Hepatic stellate cell (primary cell): Measurements from ENCODE around the gene NIM1K.
A peak's percentile ranks its signal among the peaks of the same experiment; 100 is the strongest.
"Not testable (repeated sequence)": the region's sequence is repeated elsewhere in the genome, so short reads cannot be mapped to it uniquely, and the experiment has no call there.

Experiments used
- DNase-seq: peaks from one replicate; pipeline ENCODE4 v3.0.0; 2011; ENCODE audit warnings: low spot score

Gene NIM1K

DNA sequence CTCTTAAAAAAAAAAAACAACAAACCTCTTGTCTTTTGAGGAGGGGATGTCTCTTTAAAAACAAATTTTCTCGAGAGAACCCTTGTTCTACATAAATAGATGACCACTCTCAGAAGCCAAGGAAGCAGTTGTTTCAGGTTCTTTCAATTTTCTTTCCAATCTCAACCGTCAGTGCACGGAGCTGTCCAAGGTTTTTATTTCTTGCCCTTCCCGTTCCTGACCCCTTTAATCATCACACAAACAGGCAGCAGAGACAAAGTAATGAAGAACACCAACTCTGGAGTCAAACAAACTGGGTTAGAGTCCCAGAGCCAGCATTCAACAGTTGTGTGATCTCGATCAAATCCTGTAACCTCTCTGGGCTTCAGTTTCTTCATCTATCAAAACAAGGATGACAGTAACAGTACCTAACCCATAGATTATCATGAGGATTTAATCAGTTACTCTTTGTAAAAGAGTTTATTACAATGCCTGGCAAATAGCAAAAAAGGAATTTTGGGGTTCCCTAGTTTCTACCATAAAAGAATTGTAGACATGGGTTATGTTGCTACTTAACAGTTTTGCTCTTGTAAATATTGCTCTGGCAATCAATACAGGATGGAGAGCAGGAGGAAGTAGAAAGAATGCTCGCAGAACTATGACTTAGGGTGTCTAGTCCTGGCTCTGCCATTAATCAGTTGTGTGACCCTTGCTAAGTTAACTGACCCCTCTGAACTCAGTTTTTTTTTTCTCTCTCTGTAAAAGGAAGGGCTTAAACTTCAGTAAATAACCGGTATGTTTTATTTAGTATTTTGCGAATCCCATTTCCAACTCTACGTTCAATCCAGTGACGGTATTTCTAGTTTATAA lies 1.0 kb upstream of the NIM1K start:
- peak; percentile 27 for DNase-seq

DNA sequence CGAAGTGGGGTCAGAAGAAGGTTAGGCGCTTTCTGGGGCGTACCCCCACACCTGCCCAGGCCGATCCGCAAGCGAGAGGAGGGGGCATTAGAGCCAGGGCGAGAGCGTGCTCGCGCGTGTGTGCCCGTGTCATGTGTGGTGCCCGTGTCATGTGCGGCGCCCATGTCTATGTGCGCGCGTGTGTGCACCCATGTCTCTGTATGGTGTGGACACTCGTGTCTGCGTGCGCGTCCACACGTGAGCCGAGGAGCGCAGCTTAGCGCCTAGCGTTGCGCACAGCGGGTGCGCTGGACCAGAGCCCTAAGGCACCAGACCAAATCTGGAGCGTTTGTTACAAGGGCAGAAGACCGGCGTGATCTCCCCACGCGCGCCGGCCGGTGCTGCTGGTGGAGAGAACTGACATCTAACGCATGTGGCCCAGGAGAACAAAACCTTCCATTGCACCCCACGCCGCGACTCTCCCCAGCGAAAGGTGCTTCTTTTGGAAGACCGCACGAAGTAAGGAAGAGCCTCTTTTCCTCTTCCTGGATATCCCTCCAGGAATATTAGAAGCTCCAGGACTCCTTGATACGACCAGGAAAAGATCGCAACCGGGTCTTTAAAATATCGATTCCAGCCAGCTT lies 644 bp downstream of the NIM1K start:
- peak; percentile 24 for DNase-seq

DNA sequence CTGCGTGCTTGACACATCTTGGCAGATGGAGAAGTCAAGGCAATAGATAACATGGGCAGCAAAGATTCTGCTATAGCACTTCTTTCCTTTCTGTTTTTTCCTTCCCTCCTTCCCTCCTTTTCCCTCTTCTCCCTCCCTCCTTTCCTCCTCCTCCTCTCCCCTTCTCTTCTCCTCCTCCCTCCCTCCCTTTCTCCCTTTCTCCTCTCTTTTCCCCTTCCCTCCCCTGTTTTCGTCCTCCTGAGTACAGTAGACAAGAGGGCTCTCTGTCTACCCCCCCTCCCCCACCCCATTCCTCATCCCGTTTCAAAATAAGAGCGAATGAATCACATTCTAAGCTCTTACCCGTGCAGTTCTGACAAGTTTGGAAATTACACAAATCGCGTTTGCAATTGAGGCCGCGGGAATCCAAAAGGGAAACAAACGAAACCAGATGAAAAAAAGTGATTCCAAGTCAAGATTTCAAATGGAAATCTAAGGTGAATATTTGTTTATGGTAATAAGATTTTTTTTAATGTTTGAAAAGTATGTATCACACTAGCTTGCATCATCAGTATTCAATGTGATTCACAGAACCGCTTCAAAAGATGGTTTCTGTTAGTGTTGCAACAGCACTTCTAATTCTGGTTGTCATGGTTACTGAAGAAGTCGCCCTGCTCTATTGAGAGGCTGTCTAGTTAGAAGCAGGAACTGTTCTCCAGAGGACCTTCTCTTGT lies 1.3 kb downstream of the NIM1K start:
- DNase-seq, result peak; percentile 88

DNA sequence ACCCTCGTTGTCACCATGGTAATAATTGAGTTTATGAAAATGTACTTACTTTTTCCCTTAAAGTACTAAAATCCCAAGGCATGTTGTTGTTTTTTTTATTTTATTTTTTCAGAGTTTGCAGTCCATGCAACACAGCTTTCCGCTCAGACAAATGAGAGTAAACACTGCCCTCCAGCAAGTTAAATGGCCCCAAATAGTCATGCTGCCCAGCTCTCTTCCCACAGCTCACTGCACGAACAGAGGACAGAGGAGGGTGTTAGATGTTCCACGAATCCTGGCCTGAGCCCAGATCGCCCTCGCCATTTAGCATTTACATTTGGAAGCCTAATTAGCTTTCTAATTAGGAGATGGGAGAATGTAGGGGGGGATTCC lies 1.9 kb downstream of the NIM1K start:
- no peak for DNase-seq

DNA sequence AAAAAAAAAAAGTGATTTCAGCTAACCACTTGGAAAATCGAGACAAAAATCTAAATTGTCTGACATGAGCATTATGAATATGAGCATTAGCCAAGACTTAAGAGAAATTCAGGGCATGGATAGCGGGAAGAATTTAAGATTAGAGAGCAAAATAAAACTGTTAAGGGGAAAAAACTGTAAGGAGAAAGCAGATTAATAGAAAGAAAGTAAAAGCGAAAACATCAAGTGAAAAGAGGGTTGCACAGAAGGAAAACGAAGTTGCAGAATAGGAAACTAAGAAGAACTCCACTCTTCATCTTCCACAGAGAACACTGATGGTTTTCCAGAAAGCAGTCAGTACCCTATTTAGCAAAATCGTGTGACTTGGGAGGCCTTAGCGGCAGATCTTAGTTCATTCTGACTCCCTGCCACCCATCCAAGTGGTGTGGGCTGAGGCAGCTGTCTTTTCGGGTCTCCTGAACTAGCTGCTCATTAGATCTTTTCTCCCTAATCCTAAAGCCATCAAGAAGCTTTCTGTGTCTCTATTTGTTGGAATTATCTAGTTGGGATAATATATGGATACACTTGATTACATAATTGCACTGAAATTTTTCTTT lies 3.7 kb downstream of the NIM1K start:
- DNase-seq, result no peak

DNA sequence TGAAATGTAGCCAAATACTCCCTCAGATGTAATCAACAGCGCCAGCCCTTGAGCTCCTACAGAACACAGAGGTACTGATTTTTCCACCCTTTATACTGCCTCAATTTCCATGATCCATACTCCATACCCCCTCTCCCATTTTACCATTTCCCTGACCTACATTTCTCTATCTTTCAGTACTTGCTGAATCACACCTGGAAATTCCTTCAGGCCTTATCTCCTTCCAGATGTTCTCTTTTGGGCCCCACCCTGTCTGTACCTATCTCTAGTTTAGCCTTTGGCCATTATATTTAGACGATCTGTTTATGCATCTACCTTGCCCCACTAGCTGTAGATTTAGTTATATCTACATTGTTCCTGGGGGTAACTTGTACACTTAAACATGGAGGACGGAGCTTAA lies 5.5 kb downstream of the NIM1K start:
- no peak for DNase-seq

DNA sequence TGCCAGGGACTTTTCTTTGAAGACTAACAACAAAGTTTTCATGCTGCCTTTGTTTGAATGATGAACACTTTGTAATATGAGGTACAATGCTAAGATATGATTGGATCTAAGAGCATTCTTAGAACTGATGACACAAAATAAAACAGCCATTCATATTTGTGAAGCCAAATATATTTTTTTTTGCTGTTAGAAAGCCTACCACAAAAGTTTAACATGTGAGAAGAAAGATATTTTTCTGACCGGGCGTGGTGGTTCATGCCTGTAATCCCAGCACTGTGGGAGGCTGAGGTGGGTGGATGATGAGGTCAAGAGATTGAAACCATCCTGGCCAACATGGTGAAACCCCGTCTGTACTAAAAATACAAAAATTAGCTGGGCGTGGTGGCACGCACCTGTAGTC lies 9.4 kb downstream of the NIM1K start:
- DNase-seq, result not testable (repeated sequence)

DNA sequence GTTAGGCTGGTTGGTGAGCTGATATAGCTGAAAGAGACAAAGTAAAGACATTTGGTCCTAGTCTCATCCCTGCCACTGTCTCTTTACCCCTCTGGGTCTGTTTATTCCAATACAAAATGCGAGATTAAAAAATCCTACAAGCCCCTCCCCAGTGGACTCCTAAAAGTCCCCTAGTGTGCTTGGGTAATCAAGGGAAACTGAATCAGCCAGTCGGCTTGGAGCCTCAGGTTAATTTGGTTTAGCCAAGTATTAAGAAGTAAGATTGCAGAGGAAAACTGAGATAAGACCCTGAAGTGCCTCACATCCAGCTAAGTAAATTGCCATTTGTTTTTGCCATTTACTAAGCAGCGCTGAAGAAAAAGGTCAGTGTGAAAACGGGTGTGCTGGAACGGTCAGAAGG lies 10.4 kb downstream of the NIM1K start:
- DNase-seq, result no peak

DNA sequence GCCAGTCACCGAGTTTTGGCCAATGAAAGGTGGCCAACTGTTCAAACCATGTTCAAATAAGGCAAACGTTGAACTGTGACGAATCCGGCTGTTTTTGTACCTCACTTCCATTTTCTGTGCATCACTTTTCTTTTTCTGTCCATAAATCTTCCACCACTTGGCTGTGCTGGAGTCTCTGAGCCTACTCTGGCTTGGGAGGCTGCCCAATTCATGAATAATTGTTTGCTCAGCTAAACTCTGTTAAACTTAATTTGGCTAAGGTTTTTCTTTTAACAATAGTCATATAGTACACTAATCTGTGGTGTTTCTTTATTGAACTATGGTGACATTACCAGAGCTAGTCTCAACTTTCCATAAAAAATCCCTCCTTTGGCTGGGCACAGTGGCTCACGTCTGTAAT lies 11.3 kb downstream of the NIM1K start:
- DNase-seq, result no peak

DNA sequence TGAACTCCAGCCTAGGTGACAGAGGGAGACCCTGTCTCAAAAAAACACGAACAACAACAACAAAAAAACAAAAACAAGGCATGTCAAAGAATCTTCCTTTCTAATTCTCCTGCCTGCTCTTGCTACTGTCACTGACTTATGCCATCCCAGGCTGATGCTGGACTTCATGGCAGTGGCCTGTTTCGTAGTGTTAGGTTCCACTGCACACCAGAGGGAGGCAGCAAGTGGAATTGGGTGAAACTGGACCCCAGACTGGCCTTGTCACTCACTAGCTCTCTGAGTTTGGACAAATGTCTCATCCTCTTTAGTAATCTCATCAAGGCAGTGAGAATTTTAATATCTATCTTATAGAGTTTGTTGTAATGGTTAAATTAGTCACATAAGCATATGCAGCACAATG lies 12.9 kb downstream of the NIM1K start:
- DNase-seq, result no peak

DNA sequence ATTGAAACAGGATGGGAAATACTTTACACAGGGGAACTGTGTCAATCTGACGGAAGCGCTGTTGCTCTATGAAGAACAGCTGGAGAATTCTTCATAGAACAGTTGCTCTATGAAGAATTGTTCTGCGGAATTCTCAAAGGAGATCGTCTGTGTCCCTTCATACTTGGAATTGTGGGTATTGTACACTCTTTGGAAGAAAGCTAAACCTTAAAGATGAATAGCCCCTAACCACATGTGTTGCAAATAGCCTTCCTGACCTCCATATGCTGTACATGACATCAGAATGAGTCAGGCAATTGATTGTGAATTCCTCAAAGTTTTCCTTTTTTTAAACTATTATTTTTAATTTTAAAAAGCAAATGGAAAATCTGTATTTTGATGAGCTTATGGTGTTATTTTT lies 15.6 kb downstream of the NIM1K start:
- DNase-seq, result no peak

DNA sequence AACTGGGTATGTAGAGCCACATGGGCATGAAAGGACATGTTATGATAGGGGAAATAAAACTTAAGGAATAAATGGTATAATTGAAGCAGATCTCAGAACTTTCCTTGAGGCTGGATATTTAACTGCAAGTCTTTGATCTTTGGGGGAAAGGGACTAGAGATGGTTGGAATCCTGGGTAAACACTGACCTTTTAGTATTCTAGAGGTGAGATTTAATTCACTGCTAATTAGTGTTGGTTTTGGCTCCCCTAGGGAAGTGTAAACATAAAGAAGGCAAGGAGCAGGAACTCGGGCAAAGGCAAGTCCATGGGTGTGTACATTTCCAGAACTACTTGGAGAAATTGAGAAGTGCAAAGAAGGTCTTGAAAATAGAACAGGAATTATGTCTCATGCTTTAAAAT lies 16.6 kb downstream of the NIM1K start:
- DNase-seq, result no peak

DNA sequence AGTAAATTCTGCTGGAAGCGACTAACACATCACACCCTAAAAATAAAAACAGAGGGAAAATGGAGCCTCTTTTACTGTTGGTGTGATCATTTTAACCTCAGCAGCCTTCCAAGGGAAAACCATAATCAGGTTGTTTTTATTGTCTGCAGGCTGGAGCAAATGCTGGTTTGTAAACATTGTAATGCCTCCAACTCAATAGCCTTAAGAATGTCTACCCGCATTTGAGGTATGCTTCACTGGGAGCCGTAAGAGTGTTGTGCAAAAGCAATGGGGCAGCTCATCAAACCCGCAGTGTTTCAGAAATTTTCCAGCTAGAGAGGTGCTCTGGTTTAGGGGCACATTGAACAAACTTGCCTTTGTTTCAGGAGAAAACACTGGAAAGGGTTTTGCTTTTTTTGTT lies 17.0 kb downstream of the NIM1K start:
- DNase-seq, result no peak

DNA sequence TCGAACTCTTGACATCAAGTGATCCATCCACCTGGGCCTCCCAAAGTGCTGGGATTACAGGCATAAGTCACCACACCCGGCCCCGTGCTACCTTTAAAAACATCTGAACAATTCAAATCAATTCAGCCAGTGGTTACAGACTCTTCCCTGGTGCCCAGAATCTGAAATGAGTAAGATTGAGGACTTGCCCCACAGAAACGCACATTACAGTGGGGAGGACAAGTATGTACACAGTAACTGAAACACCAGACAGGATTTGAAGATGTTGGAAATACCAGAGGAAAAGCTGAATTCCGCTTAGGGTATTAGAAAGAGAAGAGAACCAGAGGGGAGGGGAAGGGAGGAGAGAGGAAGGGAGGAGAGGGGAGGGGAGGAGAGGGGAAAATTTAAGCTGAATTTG lies 17.8 kb downstream of the NIM1K start:
- no peak for DNase-seq

DNA sequence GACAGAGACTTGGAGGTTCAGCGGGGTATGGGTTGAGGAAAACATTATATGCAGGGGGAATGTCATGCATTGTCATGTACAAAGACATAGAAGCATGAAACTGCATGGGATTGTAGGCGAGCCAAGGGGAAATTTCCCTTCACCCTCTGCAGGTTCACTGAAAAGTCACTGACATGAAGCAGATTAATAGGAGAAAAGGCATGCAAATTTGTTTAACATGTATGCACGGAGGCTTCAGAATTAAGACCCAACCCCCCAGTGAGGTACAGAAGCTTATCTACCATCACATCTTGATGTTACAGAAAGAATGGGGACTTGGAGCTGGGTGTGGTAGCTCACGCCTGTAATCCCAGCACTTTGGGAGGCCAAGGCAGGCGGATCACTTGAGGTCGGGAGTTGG lies 18.5 kb downstream of the NIM1K start:
- DNase-seq, result no peak

DNA sequence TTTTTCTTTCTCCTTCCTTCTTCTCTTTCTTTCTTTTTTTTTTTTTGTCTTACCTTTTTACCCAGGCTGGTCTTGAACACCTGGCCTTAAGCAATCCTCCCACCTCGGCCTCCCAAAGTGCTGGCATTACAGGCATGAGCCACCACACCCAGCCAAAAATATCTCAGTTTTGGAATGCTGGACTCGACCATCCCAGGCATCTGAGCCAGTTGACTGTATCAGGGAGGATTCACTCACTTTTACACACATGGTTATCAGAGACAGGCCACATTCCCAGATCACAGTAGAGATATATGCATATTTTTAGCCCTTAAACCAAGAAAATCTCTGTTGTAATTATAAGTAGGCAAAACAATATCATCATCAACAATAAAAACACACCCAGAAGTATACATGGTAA lies 21.9 kb downstream of the NIM1K start:
- no peak for DNase-seq

DNA sequence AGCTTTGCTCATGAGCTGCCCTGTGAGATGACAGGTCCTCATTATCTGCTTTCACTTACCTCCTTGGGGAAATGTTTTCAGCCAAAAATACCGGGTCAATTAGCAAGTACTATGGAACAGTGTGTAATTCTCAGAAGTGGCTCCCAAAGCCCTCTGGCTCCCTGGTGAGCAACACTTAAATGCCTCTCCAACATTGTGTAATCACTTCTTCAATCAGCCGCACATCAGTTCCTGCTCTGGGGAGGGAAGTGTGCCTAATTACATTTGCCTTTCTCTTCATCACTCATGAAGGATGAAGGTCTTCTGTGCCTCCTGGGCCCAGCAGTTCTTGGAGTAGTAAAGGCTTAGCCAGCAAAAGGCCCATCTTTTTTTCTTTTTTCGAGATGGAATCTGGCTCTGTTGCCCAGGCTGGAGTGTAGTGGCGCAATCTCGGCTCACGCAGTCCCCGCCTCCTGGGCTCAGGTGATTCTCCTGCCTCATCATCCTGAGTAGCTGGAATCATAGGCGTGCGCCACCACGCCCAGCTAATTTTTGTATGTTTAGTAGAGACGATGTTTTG lies 23.1 kb downstream of the NIM1K start:
- DNase-seq, result no peak

DNA sequence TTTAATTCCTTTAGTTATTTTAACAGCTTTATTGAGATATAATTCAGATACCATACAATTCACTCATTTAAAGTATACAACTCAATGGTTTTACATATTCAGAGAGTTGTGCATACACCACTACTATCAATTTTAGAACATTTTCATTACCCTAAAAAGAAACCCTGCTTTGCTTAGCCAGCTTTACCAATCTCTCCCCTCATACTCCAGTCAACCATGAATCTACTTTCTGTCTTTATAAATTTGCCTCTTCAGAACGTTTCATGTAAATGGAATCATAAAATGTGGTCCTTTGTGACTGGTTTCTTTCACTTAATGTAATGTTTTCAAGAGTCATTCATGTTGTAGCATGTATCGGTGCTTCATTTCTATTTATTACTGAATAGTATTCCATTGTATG lies 24.9 kb downstream of the NIM1K start:
- no peak for DNase-seq

DNA sequence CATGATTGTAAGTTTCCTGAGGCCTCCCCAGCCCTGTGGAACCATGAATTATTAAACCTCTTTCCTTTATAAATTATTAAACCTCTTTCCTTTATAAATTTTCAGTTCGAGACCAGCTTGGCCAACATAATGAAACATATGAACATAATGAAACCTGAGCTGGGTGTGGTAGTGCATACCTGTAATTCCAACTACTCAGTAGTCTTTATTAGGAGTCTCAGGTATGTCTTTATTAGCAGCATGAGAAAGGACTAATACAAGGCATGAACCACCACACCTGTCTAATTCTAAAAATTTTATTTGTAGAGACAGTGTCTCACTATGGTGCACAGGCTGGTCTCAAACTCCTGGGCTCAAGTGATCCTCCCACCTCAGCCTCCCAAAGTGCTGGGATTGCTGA lies 27.1 kb downstream of the NIM1K start:
- DNase-seq, result no peak

DNA sequence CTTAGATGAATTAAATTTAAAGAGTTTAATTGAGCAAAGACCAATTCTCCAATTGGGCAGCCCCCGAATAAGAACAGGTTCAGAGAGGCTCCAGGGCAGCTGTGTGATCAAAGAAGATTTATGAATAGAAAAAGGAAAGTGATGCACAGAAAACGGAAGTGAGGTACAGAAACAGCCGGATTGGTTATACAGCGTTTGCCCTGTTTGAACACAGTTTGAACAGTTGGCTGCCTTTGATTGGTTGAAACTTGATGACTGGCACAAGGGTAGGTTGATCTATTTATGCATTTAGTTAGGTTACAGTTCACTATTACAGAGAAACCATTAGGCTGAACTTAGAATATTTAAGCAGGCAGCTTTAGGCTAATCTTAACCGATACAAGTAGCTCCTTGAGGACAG lies 29.5 kb downstream of the NIM1K start:
- no peak for DNase-seq

DNA sequence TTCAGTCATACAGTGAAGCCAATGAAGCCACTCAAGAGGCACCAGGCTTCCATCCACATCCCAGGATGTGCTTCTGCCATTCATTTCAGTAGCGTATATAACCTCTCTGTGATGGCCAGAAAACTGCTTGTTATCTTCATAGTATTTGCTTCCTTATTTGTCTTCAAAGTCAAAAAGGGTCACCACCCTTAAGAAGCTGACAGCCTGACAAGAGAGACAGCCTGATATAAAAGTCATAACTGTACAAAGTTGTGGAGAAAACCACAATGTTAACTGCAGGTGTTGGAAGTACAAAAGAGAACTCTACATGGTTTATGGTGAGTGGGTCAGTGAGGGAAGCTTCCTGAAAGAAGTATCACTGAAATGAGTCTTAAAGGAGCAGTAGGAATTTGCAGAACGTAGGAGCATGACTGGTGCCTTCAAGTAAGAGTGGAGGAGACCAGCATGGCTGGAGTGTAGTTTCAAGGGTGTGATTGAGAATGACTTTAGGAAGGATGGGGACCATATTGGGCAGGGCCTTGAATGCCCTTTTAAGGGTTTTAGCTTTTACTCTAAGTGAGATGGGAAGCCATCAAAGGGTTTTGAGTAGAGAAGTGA lies 33.7 kb downstream of the NIM1K start:
- no peak for DNase-seq

DNA sequence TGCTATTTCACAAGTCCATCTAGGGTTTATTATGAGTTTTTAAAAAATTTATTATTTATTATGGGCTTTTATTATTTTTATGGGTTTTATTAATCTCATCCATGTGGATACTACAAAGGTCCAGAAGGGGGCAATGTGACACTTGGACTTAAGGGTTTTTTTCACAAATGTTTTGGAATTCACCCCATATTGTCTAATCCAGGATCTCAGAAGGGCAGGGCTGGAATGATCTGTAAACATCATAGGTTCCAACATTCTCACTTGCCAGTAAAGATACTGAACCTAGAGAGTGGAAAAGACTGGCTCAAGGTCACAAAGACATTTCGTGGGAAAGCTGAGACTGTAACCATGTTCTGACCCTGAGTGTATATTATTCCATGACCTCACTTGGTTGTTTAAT lies 35.6 kb downstream of the NIM1K start:
- DNase-seq, result peak; percentile 40
